ENCODE measurements around the gene PGBD5.

Gene PGBD5

DNA sequence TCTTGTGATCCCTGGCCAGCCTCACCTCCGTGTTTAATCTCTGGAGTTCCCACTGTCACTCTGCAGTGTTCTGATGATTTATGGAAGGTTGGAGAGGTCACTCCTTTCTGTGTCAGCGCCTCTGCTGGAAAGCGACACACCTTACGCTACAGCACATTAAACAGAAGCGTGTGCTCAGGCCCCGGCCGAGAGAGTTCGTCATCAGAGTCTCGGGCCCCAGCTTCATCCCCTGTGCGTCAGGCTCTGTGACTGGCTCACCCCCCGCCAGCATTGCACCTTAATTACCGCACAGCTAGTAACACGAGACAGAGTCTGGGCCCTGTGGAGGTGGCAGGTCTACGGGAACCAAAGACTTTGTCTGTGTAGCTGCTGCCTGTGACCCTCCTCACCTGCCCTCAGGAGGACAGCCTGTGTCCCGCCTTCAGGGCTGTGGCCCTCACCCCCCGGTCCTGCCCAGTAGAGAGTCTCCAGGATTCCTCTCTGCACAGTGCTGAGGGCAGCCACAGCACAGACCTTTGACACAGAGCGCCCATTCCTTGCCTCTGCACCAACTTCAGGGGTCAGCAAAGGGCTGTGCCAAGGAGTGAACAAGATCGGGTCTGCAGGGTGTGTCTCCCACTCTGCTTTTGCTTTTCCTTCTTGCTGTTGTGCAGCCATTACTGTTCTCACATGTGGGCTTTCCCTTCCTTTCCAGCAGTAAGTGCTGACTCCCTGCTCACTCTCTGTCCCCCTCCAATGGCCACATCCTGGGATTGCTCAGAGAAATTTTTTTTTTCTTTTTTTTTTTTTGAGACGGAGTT, 157.6 kb downstream of the PGBD5 start:
- peak in 1 of 2 donors; percentile 64 for DNase-seq
- TF ChIP-seq, protein P1, sequence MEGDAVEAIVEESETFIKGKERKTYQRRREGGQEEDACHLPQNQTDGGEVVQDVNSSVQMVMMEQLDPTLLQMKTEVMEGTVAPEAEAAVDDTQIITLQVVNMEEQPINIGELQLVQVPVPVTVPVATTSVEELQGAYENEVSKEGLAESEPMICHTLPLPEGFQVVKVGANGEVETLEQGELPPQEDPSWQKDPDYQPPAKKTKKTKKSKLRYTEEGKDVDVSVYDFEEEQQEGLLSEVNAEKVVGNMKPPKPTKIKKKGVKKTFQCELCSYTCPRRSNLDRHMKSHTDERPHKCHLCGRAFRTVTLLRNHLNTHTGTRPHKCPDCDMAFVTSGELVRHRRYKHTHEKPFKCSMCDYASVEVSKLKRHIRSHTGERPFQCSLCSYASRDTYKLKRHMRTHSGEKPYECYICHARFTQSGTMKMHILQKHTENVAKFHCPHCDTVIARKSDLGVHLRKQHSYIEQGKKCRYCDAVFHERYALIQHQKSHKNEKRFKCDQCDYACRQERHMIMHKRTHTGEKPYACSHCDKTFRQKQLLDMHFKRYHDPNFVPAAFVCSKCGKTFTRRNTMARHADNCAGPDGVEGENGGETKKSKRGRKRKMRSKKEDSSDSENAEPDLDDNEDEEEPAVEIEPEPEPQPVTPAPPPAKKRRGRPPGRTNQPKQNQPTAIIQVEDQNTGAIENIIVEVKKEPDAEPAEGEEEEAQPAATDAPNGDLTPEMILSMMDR (IDR thresholded peaks at IDR 0.05): peak; percentile 47 to 51
- Histone ChIP-seq H3K27me3 (no peaks in the 10 kb centered on the region), H3K4me1 (peaks cover 0 to 57% (median 18%) of the 10 kb centered on the region in 4 donors), H3K27ac (peak overlapping the region; percentile 10 to 71), H3K36me3 (peaks cover 20 to 37% (median 22%) of the 10 kb centered on the region in 3 donors), H3K4me3 (no peak overlapping the region), H3K9me3 (no peaks in the 10 kb centered on the region)
- intact Hi-C loops (cut with DNase I; ENCODE audit: low total_unique reads): loop anchor here (5.0 kb wide), 1 partner anchor 201 kb away; the partner anchor contains the start of gene GALNT2

DNA sequence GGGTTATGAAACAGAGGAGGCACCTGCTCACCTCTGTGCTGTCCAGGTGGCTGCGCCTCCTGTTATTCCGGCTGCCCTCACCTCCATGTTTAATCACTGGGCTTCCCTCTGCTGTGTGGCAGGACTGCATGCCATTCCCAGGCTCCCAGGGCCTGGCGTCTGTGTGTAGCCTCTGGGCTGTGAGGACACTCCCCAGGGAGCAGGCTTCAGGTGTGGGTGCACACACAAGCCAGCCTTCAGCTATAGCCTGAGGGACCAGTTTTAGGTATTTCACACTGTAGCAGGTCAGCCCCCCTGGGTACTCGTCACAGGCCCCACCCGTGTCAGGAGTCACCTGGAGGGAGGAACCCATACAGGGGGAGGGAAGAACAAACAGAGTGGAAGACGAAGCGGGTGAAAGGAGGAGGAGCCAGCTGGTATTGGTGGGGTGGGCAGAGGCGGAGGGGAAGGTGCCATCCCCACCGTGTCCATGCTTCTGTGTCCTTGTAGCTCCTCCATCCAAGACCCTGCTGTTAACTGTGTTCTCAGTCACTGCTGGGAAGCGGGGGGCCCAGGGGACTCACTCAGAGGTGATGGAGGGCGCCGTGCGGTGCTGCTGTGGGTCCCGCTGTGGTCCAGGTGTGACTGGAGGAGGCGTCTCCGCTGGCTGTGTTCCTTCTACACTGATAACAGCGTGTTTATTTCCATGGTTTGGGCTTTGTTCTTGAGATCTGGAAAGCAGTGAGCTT, 158.6 kb downstream of the PGBD5 start:
- TF ChIP-seq, protein P1 (IDR thresholded peaks at IDR 0.05): no peak
- H3K27me3 ChIP-seq: no peaks in the 10 kb centered on the region
- peak in 1 of 2 donors; percentile 63 for DNase-seq
- intact Hi-C loops (cut with DNase I; ENCODE audit: low total_unique reads): loop anchor here (5.0 kb wide), 1 partner anchor 200 kb away; the partner anchor contains the start of gene GALNT2
- H3K4me3 ChIP-seq: no peak overlapping the region
- peak overlapping the region; percentile 10 to 63 for H3K27ac ChIP-seq
- peaks cover 24 to 48% (median 33%) of the 10 kb centered on the region in 3 donors for H3K36me3 ChIP-seq
- peaks cover 0 to 58% (median 18%) of the 10 kb centered on the region in 4 donors for H3K4me1 ChIP-seq
- H3K9me3 ChIP-seq: no peaks in the 10 kb centered on the region

DNA sequence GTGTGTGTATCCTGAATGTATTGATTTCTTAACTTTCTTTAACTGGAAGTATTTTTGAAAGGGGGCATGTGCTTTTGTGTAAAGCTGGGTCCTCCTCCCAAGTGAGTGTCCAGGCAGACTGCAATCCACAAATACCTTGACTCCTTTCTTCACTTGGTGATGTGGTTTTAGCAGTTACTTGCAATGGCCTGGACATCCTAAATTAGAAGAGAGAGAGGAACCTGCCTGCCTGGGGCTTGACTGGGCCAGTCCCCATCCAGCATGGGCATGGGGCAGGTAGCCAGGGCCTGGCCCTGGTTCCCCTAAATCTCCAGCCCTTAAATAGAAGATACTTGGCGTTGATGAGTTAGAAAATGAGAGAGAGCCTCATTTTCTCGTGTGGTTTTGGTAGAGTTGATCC, 159.7 kb downstream of the PGBD5 start:
- H3K27me3 ChIP-seq: no peaks in the 10 kb centered on the region
- H3K4me3 ChIP-seq: no peak overlapping the region
- H3K36me3 ChIP-seq: peaks cover 24 to 49% (median 34%) of the 10 kb centered on the region in 3 donors
- peak overlapping the region; percentile 10 to 63 for H3K27ac ChIP-seq
- TF ChIP-seq, protein P1 (IDR thresholded peaks at IDR 0.05): no peak
- peaks cover 0 to 61% (median 18%) of the 10 kb centered on the region in 4 donors for H3K4me1 ChIP-seq
- H3K9me3 ChIP-seq: no peaks in the 10 kb centered on the region
- intact Hi-C loops (cut with DNase I; ENCODE audit: low total_unique reads): loop anchor here (5.0 kb wide), 1 partner anchor 199 kb away; the partner anchor contains the start of gene GALNT2
- peak in 1 of 2 donors; percentile 59 for DNase-seq

DNA sequence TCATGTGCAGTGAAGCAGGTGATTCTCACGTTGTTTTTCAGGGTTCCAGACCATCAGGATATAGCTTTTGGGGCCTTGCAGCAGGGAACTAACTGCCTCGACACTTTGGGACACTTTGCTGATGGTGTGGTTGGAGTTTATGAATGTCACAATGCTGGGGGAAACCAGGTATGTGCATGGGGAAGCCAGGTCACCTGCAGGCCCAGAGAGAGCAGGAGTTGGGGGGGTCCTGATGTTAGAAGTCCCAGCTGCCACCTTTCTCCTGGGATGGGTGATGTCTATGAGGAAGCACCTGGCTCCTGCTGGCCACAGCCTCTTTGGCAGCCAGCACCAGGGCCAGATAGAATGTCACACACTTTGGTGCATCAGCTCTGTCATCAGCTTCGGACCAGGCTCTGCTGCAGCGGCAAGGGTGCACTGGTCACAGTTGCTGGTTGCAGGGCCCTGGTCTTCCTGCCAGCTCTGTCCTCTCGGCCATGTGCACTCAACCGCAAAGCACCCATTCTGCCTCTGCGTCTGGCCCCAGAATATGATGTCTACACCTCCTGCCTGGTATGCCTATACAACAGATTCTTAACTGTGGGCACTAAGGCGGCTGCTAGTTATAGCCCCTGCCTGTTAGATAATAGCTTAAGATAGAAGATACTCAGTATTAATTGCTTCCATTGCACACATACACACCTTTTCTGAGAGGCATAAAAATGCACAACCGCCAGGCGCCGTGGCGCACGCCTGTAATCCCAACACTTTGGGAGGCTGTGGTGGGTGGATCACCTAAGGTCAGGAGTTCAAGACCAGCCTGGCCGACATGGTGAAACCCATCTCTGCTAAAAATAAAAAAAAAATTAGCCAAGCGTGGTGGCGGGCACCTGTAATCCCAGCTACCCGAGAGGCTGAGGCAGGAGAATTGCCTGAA, 160.7 kb downstream of the PGBD5 start:
- intact Hi-C loops (cut with DNase I; ENCODE audit: low total_unique reads): loop anchor here (5.0 kb wide), 1 partner anchor 198 kb away; the partner anchor contains the start of gene GALNT2
- Histone ChIP-seq H3K4me3 (no peak overlapping the region), H3K36me3 (peaks cover 24 to 49% (median 34%) of the 10 kb centered on the region in 3 donors), H3K4me1 (peaks cover 0 to 61% (median 16%) of the 10 kb centered on the region in 4 donors), H3K27ac (peak overlapping the region in 1 of 2 donors; percentile 63), H3K9me3 (no peaks in the 10 kb centered on the region), H3K27me3 (no peaks in the 10 kb centered on the region)
- TF ChIP-seq, protein P1 (IDR thresholded peaks at IDR 0.05): no peak
- DNase-seq: peak in 1 of 2 donors; percentile 43
